LNCaP clone FGC (cell line): Measurements from ENCODE around the gene FAM241A.
A peak's percentile ranks its signal among the peaks of the same experiment; 100 is the strongest.

ENCODE experiments used
- DNase-seq: peaks from one replicate; pipeline ENCODE4 v3.0.0-alpha.2; 2011; ENCODE audit warnings: low read depth
- H3K4me3 ChIP-seq: 2 replicates; pipeline ENCODE4 v1.5.1; 2011; ENCODE audit warnings: mild to moderate bottlenecking, low read depth, low read length, control low read depth
- CTCF ChIP-seq: IDR thresholded peaks from 2 replicates; pipeline ENCODE4 v1.5.1; 2012; ENCODE audit warnings: mild to moderate bottlenecking; ENCODE audit not compliant: control insufficient read depth, insufficient read depth; ENCODE audit errors: extremely low read depth

FAM241A gene

GRCh38 chr4:112231779-112232713, 86.8 kb downstream of the FAM241A start, which contains the start of gene AP1AR:
AP1AR (plus strand) TSS chr4:112231787; CDS start chr4:112232092, 305 bp downstream.
- H3K4me3 ChIP-seq = peak within 1 kb of the TSS; percentile 77
- peak; percentile 22; the same call in 1 of the 2 replicates for TF ChIP-seq CTCF

GRCh38 chr4:112234952-112235609, 89.8 kb downstream of the FAM241A start:
- no peak for DNase-seq
- TF ChIP-seq CTCF = peak; percentile 67
- no peak overlapping the region for H3K4me3 ChIP-seq

More at GRCh38 chr4:112231779-112232713, 86.8 kb downstream of the FAM241A start, which contains the start of gene AP1AR:
- DNase-seq = no peak

- H3K4me3 ChIP-seq = no peak overlapping the region
- TF ChIP-seq CTCF = no peak
- DNase-seq = no peak
These were observed 90.8 kb downstream of the FAM241A start for GRCh38 chr4:112236040-112236439.

GRCh38 chr4:112238833-112239232, 93.6 kb downstream of the FAM241A start:
- no peak overlapping the region for H3K4me3 ChIP-seq

More at GRCh38 chr4:112238833-112239232, 93.6 kb downstream of the FAM241A start:
- DNase-seq = no peak
- no peak for TF ChIP-seq CTCF
